Thymus (tissue), 11 donors: ENCODE measurements around the gene P2RY12. TPM values are rescaled to one million over a fixed set of nuclear protein-coding genes. Genes with fewer than 3 reads are reported as not detected.

Source experiments
- DNase-seq, 9 donors: peaks; one replicate each; pipeline ENCODE4 v3.0.0-alpha.2; 2013; ENCODE audit warnings: low spot score in 9 of 9, low read depth in 6 of 9, missing footprints in 1 of 9
- H3K27ac ChIP-seq, 2 donors: one replicate each; pipeline ENCODE4 v1.5.1; 2013; ENCODE audit warnings: control low read depth in 1 of 2, low read depth in 1 of 2, low read length in 1 of 2, mild to moderate bottlenecking in 1 of 2, moderate library complexity in 1 of 2
- H3K27me3 ChIP-seq, 2 donors: one replicate each; pipeline ENCODE4 v1.5.1; 2013; ENCODE audit warnings: low read length in 1 of 2; ENCODE audit not compliant: control insufficient read depth in 2 of 2, insufficient read depth in 1 of 2
- H3K36me3 ChIP-seq, 2 donors: one replicate each; pipeline ENCODE4 v1.5.1; 2013; ENCODE audit warnings: low read length in 1 of 2, mild to moderate bottlenecking in 1 of 2, moderate library complexity in 1 of 2; ENCODE audit not compliant: control insufficient read depth in 2 of 2, insufficient read depth in 2 of 2
- H3K4me1 ChIP-seq, 2 donors: one replicate each; pipeline ENCODE4 v1.5.1; 2013; ENCODE audit warnings: low read length in 2 of 2; ENCODE audit not compliant: control insufficient read depth in 2 of 2, insufficient read depth in 2 of 2
- H3K4me3 ChIP-seq, 2 donors: one replicate each; pipeline ENCODE4 v1.5.1; 2013; ENCODE audit warnings: low read length in 2 of 2, control low read depth in 1 of 2, mild to moderate bottlenecking in 1 of 2
- H3K9me3 ChIP-seq, 2 donors: one replicate each; pipeline ENCODE4 v1.5.1; 2013; ENCODE audit warnings: low read length in 1 of 2, mild to moderate bottlenecking in 1 of 2; ENCODE audit not compliant: control insufficient read depth in 2 of 2, insufficient read depth in 1 of 2
- WGBS: extraction: QIAGEN DNeasy Blood & Tissue Kit; methylation state at CpG from one replicate; pipeline ENCODE4 v1.1.7; 2013; 5-methylcytosine and 5-hydroxymethylcytosine counted together
- polyA plus RNA-seq: library from polyadenylated mRNA; stranded (reverse); fragments of 200-250 nt; gene quantifications from one replicate; pipeline ENCODE4 v1.2.3, GENCODE V29; 2013
- total RNA-seq: library from RNA; stranded (reverse); fragments of 120-200 nt; gene quantifications from one replicate; pipeline ENCODE4 v1.2.4, GENCODE V29; 2013
- donor health status: healthy.

Gene P2RY12
- total and polyA plus RNA-seq, 2 donors, result 0.59 to 2.9 TPM

- no peaks in the 10 kb centered on the region for H3K4me1 ChIP-seq
- no peak overlapping the region for H3K4me3 ChIP-seq
- no peak for DNase-seq
- WGBS, result 73% methylated on average over 2 of the region's 2 CpGs
- no peaks in the 10 kb centered on the region for H3K27me3 ChIP-seq
- H3K36me3 ChIP-seq, result no peaks in the 10 kb centered on the region
- H3K27ac ChIP-seq, result no peak overlapping the region
- H3K9me3 ChIP-seq, result no peaks in the 10 kb centered on the region
Measured at GRCh38 chr3:151314137-151314536, 70.4 kb downstream of the P2RY12 start.

DNA sequence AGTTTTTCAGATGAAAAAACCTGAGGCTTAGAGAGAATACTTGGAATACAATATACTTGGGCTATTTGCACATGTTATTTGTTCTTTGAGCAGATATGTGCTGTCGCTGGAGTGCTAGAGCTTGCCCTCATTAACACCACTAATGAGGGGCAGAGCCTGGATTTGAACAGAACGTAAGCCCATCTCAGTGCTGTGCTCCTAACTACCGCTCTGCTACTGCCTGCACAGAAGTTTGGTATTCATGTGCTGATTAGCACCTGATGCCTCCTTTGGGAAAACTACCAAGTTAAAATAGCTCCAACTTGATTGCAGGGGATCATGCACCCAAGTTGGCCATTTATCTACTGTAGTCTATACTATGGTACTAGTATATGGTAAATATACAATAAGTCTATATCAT, 71.6 kb downstream of the P2RY12 start:
- no peaks in the 10 kb centered on the region for H3K36me3 ChIP-seq
- H3K4me1 ChIP-seq, result no peaks in the 10 kb centered on the region
- WGBS, result 99% methylated on average over 3 of the region's 3 CpGs
- H3K4me3 ChIP-seq, result no peak overlapping the region
- no peaks in the 10 kb centered on the region for H3K9me3 ChIP-seq
- DNase-seq, result no peak
- H3K27me3 ChIP-seq, result no peaks in the 10 kb centered on the region
- H3K27ac ChIP-seq, result no peak overlapping the region

GRCh38 chr3:151309566-151309965, 75.0 kb downstream of the P2RY12 start:
- Histone ChIP-seq H3K4me3 (no peak overlapping the region), H3K36me3 (no peaks in the 10 kb centered on the region), H3K27ac (no peak overlapping the region), H3K27me3 (no peaks in the 10 kb centered on the region), H3K9me3 (no peaks in the 10 kb centered on the region), H3K4me1 (peaks cover 0 to 7% of the 10 kb centered on the region in 2 donors)
- WGBS, result 97% methylated on average over 2 of the region's 2 CpGs
- DNase-seq, result no peak

DNA sequence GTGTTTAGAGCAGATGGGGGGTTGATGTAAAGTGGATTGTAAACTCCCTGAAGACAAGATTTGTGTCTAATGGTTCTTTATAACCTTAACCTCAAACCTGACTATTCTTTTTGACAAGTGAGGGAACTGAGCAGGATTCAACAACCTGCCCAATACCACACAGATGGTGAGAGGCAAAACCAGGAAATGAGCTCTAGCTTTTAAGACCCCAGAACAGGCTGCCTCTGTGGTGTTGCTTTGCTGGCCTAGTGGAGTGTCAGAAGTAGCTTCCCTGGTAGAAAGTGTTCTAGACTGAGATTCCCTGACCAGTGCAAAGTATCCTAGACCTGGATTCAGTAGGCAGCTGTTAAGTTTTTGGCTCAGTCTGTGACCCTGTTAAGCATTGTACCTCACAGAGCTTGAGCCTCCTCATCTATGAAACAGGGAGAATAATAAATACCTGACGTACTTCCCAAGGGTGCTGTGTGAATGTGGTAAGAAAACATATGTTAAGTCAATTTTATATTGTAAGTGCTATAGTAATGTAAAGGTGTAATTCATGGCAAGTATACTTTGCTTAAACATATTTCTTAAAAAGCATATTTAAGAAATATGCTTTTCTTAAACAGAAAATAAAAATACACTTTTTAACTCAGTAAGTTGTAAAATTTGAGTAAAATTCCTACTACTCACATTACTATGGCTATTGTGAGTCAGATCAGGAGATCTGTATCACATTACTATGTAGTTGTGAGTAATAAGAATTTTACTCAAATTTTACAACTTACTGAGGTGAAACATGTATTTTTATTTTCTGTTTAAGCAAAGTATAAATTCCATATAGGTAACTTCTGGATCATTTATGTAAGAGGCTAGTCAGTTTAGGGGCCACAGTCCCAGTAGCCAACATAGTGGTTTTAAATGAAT, 76.7 kb downstream of the P2RY12 start:
- Histone ChIP-seq H3K27me3 (no peaks in the 10 kb centered on the region), H3K36me3 (no peaks in the 10 kb centered on the region), H3K9me3 (no peaks in the 10 kb centered on the region), H3K4me3 (no peak overlapping the region), H3K4me1 (peaks cover 0 to 7% of the 10 kb centered on the region in 2 donors), H3K27ac (no peak overlapping the region)
- peak in 1 of 9 donors; percentile 19 for DNase-seq
- WGBS, result 100% methylated on average over 1 of the region's 1 CpG

DNA sequence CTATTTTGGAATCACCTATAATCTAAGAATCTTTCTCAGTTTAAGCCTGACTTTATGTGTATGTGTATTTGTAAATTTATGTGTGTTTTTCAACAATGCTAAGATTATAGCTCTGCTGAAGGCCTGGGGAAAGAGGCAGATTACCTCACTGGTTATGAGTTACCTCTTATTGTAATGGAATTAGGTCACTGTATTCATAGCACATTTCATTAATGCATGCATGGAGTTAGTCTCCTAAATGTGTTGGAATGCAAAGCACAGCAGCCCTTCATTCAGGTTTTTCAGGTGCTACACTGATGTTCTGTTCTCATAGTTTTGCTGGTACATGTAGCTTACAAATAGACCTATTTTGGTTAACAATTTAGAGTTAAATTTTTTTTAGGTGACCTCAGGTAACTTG, 77.4 kb downstream of the P2RY12 start:
- Histone ChIP-seq H3K4me1 (peaks cover 0 to 7% of the 10 kb centered on the region in 2 donors), H3K9me3 (no peaks in the 10 kb centered on the region), H3K27me3 (no peaks in the 10 kb centered on the region), H3K27ac (no peak overlapping the region), H3K36me3 (no peaks in the 10 kb centered on the region), H3K4me3 (no peak overlapping the region)
- no peak for DNase-seq

GRCh38 chr3:151306168-151306810, 78.3 kb downstream of the P2RY12 start:
- no peak overlapping the region for H3K4me3 ChIP-seq
- H3K27me3 ChIP-seq, result no peaks in the 10 kb centered on the region
- H3K4me1 ChIP-seq, result peaks cover 0 to 7% of the 10 kb centered on the region in 2 donors
- no peak overlapping the region for H3K27ac ChIP-seq
- H3K9me3 ChIP-seq, result no peaks in the 10 kb centered on the region
- H3K36me3 ChIP-seq, result no peaks in the 10 kb centered on the region
- DNase-seq, result no peak
- WGBS, result 95% methylated on average over 6 of the region's 6 CpGs

GRCh38 chr3:151305775-151306151, 78.8 kb downstream of the P2RY12 start:
- Histone ChIP-seq H3K4me1 (peaks cover 0 to 7% of the 10 kb centered on the region in 2 donors), H3K4me3 (no peak overlapping the region), H3K36me3 (no peaks in the 10 kb centered on the region), H3K9me3 (no peaks in the 10 kb centered on the region), H3K27me3 (no peaks in the 10 kb centered on the region), H3K27ac (peak overlapping the region in 1 of 2 donors; percentile 54)
- 92% methylated on average over 4 of the region's 4 CpGs for WGBS
- no peak for DNase-seq

DNA sequence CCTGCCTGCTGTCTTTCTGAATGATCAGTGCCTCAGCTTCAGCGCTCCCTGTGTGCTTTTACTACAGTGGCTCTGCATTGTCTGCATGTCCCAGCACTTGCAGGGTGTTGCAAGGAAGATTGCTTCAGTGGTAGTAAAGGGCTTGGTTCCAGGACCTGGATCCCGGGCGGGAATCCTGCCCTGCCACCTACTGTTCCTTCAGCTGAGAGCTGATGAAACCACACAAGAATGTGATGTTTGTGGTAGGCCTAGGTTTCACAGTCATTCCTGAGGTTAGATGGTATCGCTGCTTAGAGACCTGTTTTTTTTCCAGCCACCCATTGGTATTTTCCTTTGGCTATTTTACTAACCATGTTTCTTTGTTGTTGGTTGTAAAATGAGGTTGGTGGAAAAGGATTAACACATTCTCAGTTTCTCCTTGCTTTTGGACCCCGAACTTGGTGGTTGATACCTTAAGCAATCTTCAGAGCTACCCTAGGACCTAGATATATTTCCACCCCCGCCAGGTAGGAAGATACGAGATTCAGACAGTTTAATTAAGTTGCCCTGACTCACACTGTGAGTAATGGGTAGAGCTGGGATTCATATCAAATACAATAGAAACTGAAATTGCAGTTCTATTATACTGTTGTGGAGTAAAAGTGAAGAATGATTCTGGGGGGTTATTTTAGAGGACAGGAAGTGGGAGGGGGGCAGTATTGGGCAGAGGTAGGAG, 79.3 kb downstream of the P2RY12 start:
- no peak for DNase-seq
- H3K36me3 ChIP-seq, result no peaks in the 10 kb centered on the region
- H3K27me3 ChIP-seq, result no peaks in the 10 kb centered on the region
- no peaks in the 10 kb centered on the region for H3K9me3 ChIP-seq
- WGBS, result 85% methylated on average over 7 of the region's 7 CpGs
- H3K27ac ChIP-seq, result peak overlapping the region; percentile 11 to 54
- H3K4me1 ChIP-seq, result peaks cover 0 to 7% of the 10 kb centered on the region in 2 donors
- no peak overlapping the region for H3K4me3 ChIP-seq

DNA sequence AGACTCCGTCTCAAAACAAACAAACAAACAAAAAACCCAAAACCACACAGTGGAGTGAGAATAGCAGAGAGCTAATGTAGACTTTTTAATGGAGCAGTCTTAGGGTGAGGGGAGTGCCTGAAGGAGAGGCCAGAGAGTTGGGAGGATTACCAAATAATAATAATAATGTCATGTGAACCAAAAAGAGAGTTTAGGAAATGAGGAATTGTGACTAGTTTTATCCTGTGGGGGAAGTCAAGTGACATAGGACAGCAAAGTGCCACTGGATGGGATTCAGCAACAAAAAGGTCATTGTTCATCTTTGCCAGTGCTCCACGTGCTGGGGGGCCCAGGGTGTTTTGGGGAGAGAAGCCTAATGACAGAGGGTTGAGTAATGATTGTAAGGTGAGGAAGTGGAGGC, 80.8 kb downstream of the P2RY12 start:
- no peak for DNase-seq
- Histone ChIP-seq H3K4me3 (no peak overlapping the region), H3K9me3 (no peaks in the 10 kb centered on the region), H3K27me3 (no peaks in the 10 kb centered on the region), H3K4me1 (peaks cover 0 to 7% of the 10 kb centered on the region in 2 donors), H3K27ac (no peak overlapping the region), H3K36me3 (no peaks in the 10 kb centered on the region)
- 97% methylated on average over 2 of the region's 2 CpGs for WGBS
